SK-N-MC (cell line): Measurements from ENCODE around the gene AKT2.

Experiments
- EZH2 ChIP-seq: fragments of 200-600 bp; sonication (generic); IDR thresholded peaks from one replicate; pipeline ENCODE4 v1.6.1; 2017; ENCODE audit warnings: antibody characterized with exemption
- FOXP2 ChIP-seq: optimal IDR thresholded peaks from 2 replicates; pipeline ENCODE3; 2011; ENCODE audit warnings: mild to moderate bottlenecking, moderate library complexity; ENCODE audit not compliant: insufficient read depth; ENCODE audit errors: extremely low read length, control extremely low read depth
- POLR2AphosphoS5 ChIP-seq: IDR thresholded peaks from 2 replicates; pipeline ENCODE4 v1.6.1; 2012; ENCODE audit warnings: mild to moderate bottlenecking, low read depth, low read length, borderline replicate concordance

DNA sequence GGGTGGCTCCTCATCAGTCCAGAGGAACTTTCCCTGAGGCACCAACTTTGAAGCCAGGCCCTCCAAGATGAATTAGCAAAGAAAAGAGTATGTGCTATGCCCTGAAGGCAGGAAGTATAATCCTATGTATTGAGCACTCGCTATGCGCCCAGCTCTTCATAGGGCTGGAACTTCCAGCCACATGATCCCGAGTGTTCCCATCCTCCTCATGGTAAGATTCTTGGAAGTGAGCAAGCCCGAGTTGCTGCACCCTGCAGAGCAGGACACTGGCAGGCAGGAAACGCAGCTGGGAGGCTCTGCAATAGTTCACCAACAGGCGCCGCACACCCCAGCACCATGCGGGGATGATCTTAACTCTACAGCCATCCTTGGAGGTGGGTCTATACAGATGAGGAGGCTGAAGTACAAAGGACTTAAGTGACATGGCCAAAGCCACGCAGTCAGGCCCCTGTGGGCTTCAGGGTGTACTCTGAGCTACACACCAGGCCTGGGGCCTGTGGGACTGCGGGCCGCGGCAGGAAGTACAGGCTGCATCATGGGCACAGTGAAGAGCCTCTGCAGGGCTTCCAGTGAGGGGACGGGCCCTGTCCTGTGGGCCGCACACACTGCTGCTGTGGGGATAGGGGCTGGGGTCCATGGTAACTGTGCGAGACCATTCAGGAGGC is 37.9 kb upstream of the AKT2 start:
- TF ChIP-seq EZH2 (no peak), POLR2AphosphoS5 (peak; percentile 13; the same call in 1 of the 2 replicates), FOXP2 (no peak)
